CD1c-positive myeloid dendritic cell (primary cell): ENCODE measurements around the gene GRID1.
"Not testable (repeated sequence)": the region's sequence is repeated elsewhere in the genome, so short reads cannot be mapped to it uniquely, and the experiment has no call there.

ENCODE experiments used
- DNase-seq: peaks from one replicate; pipeline ENCODE4 v3.0.0-alpha.2; 2016; ENCODE audit errors: extremely low spot score

The GRID1 gene

DNA sequence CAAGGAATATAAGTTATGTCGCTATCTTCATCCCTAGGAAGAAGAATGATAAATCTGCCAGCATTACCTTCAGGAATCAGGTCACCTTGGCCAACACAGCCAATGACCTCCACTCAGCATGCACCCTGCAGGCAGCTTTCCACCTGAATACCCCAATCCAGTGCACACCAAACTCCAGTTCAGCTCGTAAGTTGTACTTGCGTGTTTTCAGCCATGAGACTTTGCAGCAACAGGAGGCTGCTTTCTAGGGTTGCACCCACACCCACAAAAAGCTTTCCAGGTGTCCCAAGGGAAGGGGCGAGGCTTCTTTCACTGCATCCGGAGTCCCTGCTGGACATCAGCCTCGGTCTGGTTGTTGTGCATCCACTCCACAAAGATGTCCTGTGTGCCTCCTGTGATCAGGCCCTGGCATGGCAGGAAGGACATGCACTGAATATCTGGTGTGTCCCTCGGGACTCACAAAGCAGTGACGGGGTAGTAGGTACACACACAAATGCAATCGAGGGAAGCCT, 282.9 kb downstream of the GRID1 start:
- no peak for DNase-seq

DNA sequence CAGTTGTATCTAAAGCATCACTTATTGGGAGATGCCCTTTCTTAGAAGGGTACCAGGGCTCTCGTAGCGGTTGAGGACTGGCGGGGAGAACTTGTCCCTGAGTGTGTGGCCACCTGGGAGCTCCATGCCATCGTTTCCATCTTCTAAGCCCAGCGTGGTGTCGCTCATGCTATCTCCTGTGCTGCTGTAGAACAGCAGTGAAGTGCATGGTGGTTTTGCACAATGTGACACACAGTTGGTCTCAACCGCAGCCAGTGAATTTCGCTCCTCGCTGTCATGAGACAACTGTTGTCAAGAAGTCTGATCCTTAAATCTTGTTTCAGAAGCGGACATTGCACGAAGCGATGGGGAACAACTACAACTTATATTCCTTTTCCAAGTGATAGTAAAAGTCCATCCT, 283.4 kb downstream of the GRID1 start:
- no peak for DNase-seq

DNA sequence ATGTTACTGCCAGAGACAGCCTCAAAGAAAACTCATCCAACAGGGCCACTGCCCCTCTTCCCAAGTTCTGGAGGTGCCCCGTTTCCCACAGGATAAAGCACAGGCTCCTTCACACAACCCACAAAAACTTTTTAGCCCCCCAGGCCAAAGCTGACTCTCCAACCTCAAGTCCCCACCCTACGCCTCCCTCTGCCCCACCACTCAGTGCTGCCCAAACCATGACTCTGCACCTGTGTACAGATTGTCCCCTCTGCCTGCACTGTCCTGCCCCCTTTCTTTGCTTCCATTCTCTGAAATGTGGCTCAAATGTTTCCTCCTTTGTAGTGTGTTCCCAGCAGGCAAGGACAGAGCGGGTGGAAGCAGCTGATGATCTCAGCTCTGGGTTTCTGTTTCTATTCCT, 284.0 kb downstream of the GRID1 start:
- DNase-seq = no peak

DNA sequence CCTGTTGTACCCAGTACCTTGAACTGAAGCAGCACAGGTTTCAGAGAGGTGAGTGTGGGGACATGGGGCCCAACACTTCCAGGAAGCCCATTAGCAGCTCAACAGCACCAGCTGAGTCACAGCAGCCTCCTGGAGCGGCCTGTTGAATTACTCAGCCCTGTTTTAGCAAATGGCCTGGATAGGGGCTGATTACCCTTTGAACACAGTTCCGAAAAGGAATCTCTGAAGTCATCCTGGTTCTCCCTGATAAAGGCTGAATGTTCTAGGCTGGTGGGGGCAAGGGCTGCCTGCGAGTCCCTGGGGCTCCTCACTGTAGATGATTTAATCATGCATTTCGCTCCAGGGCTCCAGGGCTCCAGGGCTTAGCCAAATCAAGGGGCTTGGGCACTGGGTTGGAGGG, 287.5 kb downstream of the GRID1 start:
- DNase-seq = no peak

DNA sequence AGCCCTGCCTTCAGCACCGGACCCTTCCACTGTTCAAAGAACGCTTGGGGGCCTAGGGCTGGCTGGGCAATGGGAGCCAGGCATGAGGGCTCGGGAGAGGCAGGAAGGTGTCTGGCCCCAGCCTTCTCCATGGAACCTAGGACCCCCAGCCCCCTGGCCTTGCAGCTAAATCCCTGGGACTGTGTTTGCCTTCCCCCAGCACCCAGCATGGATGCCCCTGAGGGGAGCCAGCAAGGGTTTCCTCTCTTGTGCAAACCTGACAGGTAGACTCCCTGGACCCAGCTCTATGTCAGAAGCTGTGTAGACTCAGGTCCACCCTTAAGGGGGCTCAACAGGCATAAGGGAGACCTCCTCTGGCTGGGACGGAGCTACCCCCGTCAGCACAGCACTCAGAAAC, 288.0 kb downstream of the GRID1 start:
- DNase-seq = no peak

DNA sequence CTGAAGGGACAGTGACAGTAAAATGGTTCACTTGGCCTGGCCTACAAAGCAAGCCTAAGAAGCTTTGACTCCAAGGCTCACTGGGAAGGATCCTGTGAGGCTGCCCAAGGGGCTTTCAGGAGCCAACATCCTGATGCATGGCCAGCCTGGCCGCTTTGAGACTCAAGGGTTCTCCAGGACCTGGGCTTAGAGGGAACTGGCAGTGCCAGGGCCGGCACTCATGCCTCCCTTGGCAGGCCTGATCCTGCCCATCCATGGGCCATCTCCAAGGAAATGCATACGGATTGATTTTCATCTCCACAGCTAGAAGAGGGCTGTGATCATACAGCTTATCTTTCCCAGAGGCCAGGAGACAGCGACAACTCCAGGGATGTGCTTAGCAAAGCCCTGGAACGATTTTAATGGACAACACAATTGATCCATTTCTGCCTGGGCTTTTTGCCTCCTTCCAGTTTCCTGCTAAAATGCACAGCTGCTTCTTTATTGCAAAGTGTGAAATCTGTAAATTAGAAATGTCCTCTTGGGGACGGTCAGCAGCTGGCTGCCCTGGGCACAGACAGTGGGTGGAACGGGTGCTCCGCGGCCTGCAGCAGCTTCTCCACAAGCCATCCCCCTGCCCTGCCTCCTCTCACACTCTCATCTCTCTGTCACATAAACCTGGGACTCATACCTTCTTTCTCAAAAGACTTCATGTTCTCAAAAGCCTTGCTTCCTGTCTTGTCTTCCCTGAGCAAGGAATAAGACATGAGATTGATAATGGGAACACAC, 288.5 kb downstream of the GRID1 start:
- no peak for DNase-seq

DNA sequence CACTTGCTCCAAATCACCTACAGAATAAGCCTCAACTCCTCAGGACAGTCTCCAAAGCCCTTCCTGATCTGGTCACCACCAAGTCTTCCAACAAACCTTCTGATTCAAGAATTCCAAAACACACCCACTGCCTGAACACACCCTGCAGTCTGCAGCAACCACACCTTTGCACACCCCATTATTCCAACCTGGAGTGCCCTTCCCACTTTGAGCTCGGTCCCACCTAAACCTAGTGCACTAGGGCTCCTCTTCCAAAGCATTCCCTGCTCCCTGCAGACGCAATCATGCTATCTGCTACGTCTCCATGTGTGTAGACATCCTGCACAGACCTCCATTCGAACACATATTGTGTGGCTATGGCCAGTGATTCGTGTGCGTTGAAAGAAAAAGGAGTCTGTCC, 289.3 kb downstream of the GRID1 start:
- DNase-seq = no peak

DNA sequence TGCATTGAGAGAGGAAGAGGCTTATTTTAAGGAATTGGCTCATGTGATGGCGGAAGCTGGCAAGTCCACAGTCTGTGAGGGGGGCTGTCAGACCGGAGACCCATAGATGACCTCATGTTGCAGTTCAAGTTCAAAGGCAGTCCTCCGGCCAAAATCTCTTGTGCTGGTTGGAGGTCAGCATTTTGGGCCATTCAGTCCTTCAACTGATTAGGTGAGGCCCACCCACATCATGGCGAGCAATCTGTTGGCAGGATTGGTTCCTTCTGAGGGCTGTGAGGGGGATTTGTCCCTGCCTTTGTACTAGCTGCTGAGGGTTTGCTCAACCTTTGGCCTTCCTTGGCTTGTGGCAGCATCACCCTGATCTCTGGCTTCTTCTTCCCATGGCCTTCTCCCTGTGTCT, 290.1 kb downstream of the GRID1 start:
- DNase-seq = not testable (repeated sequence)

DNA sequence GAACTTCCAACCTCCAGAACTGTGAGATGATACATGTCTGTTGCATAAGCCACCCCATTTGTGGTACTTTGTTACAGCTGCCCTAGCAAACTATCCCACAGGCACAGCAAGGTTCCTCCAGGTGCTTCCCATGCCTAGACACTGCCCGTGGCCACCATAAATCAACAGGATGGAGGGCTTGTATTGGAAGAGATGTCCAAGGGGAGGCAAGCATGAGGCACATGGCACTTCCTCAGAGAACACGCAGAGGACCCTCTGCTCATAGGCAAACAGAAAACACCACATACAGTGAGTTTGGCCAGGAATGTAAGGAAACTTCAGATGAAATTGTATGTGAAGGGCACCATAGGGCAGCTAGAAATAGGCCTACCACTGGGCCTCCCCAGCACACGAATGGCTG, 291.1 kb downstream of the GRID1 start:
- DNase-seq = no peak

DNA sequence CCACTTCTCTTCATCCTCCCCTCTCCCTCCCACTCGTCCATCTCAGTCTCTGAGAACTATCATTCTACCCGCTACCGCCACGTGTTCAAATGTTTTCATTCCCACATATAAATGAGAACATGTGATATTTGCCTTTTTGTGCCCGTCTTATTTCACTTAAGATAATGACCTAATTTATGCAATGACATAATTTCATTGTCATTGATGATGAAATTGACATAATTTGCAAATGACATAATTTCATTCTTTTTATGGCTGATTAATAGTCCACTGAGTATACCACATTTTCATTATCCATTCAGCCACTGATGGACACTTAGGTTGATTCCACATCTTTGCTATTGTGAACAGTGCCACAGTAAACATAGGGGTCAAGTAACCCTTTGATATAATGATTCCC, 292.3 kb downstream of the GRID1 start:
- no peak for DNase-seq

DNA sequence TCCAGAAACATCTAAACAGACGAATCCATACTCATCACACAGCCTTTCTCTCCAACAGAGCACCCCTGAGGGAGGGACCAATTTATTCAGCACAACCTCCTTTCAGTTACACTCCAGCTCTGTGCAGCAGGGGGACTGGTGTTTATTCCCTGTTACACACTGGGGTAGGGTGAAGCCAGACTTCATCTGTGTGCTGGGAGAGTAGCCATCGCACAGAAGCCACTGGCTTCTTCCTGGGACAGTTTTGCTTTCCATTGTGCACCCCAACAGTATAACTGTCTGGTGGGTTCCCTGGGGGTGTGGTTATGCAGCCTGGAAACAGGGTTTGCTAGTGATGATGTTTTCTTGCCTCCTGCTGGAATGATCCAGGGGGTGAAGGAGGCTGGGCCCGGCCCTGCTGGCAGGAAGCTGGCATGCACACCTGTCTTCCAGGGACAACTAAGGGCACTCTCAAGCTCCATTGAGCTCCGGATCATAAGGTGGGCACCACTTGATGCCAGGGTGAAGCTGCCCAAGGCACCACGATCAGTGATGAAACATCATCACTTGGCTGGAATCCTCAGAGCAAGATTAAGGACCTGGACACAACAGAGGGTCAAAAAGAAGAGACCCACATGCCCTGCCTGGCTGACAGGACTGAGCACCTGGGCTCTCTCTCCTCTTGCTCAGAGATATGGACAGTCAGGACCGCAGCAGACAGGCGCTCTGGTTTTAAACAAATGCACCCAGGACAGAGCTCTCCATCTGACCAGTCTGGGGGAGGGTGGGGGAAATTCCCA, 293.2 kb downstream of the GRID1 start:
- no peak for DNase-seq

DNA sequence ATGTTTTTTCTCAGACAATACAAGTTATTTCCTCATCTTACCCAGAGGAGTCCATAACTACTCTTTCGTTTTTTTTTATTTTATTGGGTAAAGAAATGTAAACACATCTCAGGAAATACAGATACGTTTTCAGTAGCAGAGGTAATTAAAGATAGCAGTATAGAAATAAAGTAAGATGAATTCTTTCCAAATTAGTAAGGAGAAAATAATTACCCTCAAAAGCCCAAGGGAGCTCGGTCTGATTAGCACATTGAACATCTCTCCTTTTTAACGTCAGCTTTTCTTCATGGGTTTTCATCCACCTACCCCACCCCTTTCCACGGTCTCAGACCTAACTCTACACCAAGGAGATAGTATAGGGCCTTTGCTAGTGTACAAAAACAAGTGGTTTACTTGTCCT, 294.2 kb downstream of the GRID1 start:
- no peak for DNase-seq

DNA sequence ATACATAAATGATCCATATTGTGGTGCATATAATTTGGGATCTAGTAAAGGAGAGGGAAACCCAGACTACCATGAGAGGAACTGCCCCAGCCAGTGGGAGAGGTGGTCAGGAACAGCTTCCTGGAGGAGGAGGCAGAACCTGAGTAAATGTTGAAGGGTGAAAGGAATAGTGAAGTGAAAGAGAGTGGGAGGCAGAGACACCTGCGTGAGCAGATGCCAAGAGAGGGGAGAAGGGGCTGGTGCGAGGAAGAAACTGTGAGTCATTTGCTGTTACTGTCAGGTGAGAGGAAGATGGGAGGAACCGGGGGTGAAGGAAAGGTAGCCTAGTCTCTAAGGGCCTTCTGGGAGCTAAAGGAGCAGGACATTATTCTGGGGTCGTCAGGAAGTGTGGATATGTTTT, 294.8 kb downstream of the GRID1 start:
- no peak for DNase-seq

DNA sequence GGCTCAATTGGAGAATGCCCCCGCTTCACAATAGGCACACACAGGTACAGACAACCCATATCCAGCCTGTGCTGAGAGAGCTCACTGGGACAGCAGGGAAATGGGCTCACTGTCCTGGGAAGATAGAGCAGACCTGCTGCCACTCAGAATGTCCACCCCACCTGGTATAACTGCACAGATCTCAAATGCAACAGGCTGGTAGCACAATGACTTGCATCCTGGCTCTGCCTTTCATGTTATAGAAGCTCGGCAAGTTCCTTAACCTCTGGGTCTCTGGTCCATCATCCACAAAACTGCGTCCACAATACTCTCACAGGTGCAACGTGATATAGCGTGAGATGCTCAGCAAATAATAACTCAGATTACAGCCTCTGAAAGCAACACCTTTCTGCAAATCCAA, 295.4 kb downstream of the GRID1 start:
- DNase-seq = no peak

DNA sequence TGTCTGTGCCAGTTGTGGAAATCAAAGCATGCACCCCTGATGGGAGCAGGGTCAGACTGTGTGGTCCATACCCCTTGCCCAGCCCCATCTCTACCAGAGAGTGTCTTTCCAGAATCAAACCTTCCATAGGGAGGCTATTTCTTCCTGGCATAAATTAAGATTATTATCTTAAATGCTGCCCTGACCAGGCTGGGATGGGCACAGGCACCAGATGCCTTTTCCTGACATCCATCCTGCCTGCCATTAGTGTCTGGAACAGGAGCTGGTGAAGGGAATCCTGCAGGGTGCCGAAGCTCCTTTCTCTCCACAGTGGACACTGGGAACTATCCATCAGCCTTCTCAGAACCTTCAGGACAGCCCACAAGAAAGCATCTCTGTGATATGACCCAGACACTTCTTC, 296.3 kb downstream of the GRID1 start:
- no peak for DNase-seq

DNA sequence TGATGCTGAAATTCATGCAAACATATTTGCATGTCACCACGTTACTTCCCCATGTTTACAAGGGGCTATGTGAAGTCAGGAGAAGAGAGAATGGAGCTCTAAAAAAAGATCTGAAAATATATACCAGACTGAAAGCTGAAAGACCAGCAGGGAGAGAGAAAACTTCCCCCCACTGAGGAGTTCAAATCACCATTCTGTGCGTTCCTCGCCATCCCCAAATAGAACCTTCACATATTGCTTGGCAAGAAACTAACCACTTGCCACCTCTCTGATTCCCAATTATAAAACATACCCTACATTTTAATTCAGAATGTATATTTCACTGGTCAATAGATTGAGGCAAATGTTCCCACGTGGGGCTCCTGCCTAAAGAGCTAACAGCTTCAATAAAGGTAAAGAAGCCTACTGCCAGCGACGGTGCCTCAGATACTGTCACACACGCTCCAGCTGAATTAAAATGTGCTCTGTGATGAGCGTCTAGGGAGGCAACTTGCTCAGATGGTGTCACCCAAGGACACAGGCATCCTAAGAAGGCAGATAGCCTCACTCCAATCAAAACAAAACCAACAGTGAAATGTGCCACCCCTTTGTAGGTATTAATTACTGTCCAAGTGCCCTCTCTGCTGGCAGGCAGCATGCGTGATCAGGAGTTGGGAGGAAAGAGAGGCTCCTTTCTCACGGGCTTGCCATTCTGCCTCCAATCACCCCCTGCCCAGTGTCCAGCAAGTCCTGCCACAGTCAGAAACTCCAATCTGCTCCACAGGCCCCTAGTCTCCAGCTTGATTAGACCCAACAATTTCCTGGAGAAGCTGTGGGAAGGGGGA, 298.2 kb downstream of the GRID1 start:
- DNase-seq = no peak

DNA sequence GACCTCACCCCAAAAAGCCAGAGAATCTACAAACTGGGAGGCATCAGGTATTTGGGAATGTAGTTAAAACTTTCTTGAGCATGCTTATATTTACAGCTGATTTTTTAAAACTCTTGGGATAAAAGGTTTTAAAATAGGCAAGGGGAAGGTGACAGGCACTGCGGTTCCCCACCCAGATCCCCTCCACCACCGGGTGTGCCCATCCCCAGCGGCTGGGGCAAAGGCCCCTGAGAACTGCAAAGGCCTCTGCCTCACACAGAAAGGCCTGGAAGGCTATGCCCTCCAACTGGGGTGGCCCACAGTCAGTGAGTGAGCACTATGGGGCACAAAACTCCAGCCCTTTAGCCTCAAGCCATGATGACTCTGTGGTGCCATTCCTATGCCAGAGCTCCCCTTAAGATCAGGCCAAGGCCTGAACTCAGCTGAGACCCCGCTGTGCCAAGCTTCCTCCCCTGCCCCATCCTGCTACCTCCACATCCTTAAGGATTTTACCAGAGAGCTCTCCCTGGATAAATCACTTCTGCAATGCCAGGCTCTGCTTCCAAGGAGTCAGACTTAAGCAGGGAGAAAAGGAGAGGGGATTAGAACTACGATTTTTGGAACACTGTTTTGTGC, 299.1 kb downstream of the GRID1 start:
- DNase-seq = no peak

DNA sequence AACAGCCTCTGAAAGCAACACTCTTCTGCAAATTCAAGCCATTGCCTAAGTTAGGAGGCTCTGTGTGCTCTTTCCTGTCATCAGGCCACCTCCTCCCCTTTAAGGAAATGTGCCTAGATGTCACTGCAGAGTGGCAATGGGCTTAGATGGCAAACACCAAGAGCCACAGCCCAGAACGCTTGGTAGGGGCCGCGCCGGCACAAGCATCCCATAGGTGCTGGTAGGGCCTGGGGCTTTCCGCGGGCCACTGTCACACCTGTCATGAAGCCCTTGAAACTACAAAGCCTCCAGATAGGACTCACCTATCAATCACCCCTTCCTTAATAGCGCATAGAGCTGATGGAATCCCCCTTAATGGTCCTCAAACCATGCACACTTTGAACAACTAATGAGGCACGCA, 299.9 kb downstream of the GRID1 start:
- no peak for DNase-seq

DNA sequence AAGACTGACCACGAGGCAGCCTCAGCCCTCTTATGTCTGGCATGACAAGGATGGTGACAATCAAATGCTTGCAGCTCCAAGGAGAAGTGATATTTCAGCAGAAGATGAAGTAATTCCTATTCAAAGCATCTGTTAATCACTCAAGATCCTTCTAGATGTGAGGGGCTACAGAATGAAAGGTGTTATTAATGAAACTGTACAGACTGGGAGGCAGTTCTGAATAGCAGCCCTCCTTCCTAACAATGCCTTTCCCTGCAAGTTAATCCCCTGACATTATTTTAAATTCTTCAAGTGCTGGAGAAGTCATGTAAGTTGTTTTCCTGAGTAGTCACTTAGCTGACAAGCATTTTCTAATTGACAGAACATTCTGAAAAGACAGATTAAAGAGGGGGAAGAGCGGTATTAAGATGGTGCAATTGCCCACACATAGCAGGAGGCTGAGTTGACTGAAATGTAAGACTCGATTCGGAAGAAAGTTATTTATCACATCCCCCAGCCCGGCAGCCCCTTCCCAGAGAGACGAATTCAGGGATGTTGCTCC, 300.8 kb downstream of the GRID1 start:
- no peak for DNase-seq

DNA sequence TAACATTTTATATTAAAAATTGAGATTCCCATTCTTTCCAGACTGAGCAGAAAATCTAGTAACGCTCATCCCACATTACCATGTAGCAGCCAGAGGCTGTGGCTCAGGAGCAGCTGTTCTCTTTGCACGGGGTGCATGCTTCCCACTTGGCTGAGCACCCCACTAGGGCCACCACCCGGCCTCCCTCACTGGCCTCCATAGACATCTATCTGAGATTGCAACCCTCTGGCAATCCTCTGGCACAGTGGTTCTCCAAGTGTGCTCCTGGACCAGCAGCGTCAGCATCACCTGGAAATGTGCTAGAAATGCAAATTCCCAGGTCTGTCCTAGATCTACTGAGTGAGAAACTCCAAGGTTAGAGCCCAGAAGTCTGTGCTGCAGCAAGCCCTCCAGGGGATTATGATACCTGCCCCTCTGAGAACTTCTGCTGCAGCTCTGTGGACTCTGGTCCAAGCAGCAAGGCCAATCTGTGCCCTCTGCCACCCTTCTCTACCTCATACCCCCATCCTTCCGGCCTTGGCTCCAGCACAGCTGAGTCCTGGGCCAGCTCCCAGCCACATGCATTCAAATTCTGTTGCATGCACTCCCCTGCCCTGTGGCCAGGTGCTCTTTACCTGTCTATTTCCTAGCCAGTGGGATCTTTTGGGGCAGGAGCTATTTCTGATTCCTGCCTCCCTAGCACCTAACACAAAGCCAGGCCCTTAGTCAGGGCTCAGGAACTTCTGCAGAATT, 301.5 kb downstream of the GRID1 start:
- DNase-seq = no peak

DNA sequence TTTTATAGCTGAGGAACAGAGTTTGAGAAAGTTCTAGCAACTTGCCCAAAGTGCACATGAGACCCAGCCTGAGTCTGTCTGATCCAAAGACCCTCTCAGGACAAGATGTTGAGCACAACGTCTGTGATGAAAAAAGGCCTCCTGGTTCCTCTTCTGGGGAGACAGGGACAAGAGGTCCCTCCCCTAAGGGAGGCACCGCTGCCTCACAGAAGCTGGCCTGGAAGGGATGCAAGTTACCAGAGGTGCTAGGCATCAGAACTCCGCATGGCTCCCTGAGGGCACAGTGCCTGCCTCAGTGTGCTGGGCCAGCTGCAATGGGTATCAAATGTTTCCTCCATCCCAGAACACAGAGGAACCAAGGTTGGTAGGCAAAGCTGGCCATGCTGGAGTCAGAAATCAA, 302.4 kb downstream of the GRID1 start:
- DNase-seq = no peak
